ENCODE results near the gene IL20RA. TPM values are rescaled to one million over a fixed set of nuclear protein-coding genes. Genes with fewer than 3 reads are reported as not detected.

The IL20RA gene
- total and polyA plus RNA-seq, 2 donors (not counting 3 experiments of a cell fraction or from before 2014, with no cell fraction given), result not detected

DNA sequence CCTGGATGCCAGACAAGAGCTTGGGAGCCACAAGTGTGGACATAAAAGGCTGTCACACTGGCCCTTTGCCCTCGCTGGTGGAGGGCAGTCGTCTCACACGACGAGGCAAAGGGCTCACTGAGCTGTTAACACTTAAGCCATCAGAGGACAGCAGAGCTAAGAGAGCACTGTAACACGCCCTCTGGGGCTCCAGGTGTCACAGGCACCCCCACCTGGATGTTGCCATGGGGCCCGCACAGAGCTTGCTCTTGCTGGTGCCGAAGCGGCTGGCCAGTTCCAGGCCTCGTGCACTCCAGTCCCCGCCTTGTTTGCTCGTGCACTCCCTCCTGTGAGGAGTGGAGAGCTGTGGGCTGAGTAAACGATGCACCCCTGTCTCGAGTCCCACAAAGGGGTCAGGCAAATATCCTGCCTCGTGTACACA, 85.3 kb downstream of the IL20RA start:
- TF ChIP-seq, protein P1, sequence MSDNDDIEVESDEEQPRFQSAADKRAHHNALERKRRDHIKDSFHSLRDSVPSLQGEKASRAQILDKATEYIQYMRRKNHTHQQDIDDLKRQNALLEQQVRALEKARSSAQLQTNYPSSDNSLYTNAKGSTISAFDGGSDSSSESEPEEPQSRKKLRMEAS (IDR thresholded peaks at IDR 0.05; ENCODE audit: insufficient read depth, insufficient read length), result no peak
- TF ChIP-seq FOS (IDR thresholded peaks at IDR 0.05; ENCODE audit: borderline replicate concordance, insufficient read depth, low read length) (no peak), POLR2A (IDR thresholded peaks at IDR 0.05; ENCODE audit: low read depth, low read length) (no peak), GATA2 (IDR thresholded peaks at IDR 0.05; ENCODE audit: insufficient read depth, insufficient read length, low read depth, low read length) (no peak), EZH2 (IDR thresholded peaks at IDR 0.05; ENCODE audit: borderline replicate concordance, low read depth, low read length, severe bottlenecking) (no peak), JUN (IDR thresholded peaks at IDR 0.05; ENCODE audit: borderline replicate concordance, insufficient read depth, insufficient read length, low read depth) (no peak), MYC (IDR thresholded peaks at IDR 0.05; ENCODE audit: low read depth, low read length) (no peak), POLR2AphosphoS5 (IDR thresholded peaks at IDR 0.05; ENCODE audit: insufficient read depth, low read depth, low read length) (no peak)
- TF ChIP-seq, protein P2, sequence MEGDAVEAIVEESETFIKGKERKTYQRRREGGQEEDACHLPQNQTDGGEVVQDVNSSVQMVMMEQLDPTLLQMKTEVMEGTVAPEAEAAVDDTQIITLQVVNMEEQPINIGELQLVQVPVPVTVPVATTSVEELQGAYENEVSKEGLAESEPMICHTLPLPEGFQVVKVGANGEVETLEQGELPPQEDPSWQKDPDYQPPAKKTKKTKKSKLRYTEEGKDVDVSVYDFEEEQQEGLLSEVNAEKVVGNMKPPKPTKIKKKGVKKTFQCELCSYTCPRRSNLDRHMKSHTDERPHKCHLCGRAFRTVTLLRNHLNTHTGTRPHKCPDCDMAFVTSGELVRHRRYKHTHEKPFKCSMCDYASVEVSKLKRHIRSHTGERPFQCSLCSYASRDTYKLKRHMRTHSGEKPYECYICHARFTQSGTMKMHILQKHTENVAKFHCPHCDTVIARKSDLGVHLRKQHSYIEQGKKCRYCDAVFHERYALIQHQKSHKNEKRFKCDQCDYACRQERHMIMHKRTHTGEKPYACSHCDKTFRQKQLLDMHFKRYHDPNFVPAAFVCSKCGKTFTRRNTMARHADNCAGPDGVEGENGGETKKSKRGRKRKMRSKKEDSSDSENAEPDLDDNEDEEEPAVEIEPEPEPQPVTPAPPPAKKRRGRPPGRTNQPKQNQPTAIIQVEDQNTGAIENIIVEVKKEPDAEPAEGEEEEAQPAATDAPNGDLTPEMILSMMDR (IDR thresholded peaks at IDR 0.05; ENCODE audit: extremely low read depth in 1 of 2, insufficient read depth in 1 of 2, low read depth in 1 of 2, low read length in 2 of 2), result no peak
- no peaks in the 10 kb centered on the region for H4K20me1 ChIP-seq (replicated peaks; ENCODE audit: control insufficient read depth, extremely low read depth, insufficient read depth, low read length)
- CTCF ChIA-PET, result interaction anchor here (1.4 to 1.7 kb wide), 2 partner anchors 9 to 13 kb away, joined by 4 to 7 read pairs; no protein-coding TSS in a partner anchor
- DNase-seq (ENCODE audit: low read depth, low spot score) (no peak), FAIRE-seq (no peak)
- H3K9me1 ChIP-seq (replicated peaks; ENCODE audit: control insufficient read depth, extremely low read depth, insufficient read depth, low read length), result no peaks in the 10 kb centered on the region
- H3K4me1 ChIP-seq (ENCODE audit: control insufficient read depth, extremely low read depth, insufficient read depth, low read length), result peaks cover 2% of the 10 kb centered on the region
- H3K27me3 ChIP-seq (ENCODE audit: control insufficient read depth in 2 of 2, insufficient read depth in 2 of 2, low read length in 2 of 2), result peaks cover 0 to 6% of the 10 kb centered on the region in 2 experiments
- no peak overlapping the region for H3K4me3 ChIP-seq (replicated peaks in 1 of 3; ENCODE audit: insufficient read depth in 1 of 3, low read depth in 1 of 3, low read length in 3 of 3)
- POLR2A ChIA-PET, result no interaction called here
- H3K4me2 ChIP-seq (ENCODE audit: insufficient read depth, low read length), result no peak overlapping the region
- no peaks in the 10 kb centered on the region for H3K79me2 ChIP-seq (ENCODE audit: control insufficient read depth, insufficient read depth, low read length)
- BruUV-seq (replicated peaks), result no TSS peak
- H3K27ac ChIP-seq (ENCODE audit: insufficient read depth, low read depth, low read length), result no peak overlapping the region
- no peak overlapping the region for H2AFZ ChIP-seq (ENCODE audit: low read depth, low read length)
- no peaks in the 10 kb centered on the region for H3K36me3 ChIP-seq (ENCODE audit: control insufficient read depth in 2 of 2, extremely low read depth in 1 of 2, insufficient read depth in 2 of 2, low read length in 2 of 2)
- intact Hi-C loops (cut with micrococcal nuclease), result no loop called here
- no peak overlapping the region for H3K9ac ChIP-seq (replicated peaks; ENCODE audit: extremely low read depth, insufficient read depth, low read length)
- dilution Hi-C loops (cut with MboI; ENCODE audit: extremely low pct_ligation_motif_present, low sequenced_read_pairs), result no loop called here
- no peaks in the 10 kb centered on the region for H3K9me3 ChIP-seq (replicated peaks; ENCODE audit: control insufficient read depth, insufficient read depth, low read length)

All from endothelial cell of umbilical vein (primary cell).